ENCODE data around the gene CDK18. TPM values are rescaled to one million over a fixed set of nuclear protein-coding genes. Genes with fewer than 3 reads are reported as not detected.

Gene CDK18
- total RNA-seq, 4 donors from 2014 or later = 13.6 to 22.4 (median 16.9) TPM

DNA sequence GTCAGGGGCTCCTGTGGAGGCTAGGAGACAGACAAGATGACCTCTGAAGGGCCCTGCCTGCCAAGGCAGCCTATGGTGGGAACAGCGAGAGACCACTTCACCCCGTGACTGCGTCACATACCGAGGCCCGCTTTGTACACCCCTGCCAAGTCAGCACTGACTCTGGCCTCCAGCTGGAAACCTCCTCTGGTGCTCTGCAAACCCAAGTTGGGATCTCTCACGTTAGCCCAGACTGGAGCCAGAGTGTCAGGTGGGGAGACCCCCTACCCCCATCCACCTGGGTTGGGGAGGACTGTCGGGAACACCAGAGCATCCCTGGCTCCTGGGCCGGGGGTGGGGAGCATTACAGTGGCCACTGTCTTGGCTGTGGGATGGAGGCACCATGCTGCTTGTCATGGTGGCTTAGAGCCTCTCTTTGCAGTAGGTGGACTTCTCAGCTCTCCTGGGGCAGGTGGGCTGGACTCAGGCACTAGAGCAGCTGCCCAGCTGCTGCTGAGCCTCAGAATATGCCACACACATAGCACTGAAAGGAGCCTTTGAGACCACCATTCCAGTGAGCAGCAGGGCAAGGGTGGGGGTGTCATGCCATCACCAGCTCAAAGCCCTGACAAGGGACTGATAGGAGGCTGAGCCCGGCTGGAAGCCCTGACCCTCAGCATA, 77.0 kb downstream of the CDK18 start:
- no peak overlapping the region for H3K27ac ChIP-seq
- H3K9me3 ChIP-seq = no peaks in the 10 kb centered on the region
- H3K36me3 ChIP-seq = no peaks in the 10 kb centered on the region
- H3K4me3 ChIP-seq (replicated peaks in 1 of 3) = no peak overlapping the region
- WGBS, 2 donors = 92 to 95% methylated on average over 6 to 8 of the region's 9 CpGs
- TF ChIP-seq, protein P1, sequence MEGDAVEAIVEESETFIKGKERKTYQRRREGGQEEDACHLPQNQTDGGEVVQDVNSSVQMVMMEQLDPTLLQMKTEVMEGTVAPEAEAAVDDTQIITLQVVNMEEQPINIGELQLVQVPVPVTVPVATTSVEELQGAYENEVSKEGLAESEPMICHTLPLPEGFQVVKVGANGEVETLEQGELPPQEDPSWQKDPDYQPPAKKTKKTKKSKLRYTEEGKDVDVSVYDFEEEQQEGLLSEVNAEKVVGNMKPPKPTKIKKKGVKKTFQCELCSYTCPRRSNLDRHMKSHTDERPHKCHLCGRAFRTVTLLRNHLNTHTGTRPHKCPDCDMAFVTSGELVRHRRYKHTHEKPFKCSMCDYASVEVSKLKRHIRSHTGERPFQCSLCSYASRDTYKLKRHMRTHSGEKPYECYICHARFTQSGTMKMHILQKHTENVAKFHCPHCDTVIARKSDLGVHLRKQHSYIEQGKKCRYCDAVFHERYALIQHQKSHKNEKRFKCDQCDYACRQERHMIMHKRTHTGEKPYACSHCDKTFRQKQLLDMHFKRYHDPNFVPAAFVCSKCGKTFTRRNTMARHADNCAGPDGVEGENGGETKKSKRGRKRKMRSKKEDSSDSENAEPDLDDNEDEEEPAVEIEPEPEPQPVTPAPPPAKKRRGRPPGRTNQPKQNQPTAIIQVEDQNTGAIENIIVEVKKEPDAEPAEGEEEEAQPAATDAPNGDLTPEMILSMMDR (IDR thresholded peaks at IDR 0.05) = no peak
- TF ChIP-seq POLR2A (IDR thresholded peaks at IDR 0.05) = no peak
- H3K4me1 ChIP-seq = peaks cover 8 to 14% of the 10 kb centered on the region in 2 donors
- H3K27me3 ChIP-seq = no peaks in the 10 kb centered on the region
- intact Hi-C loops (cut with DNase I) = no loop called here
- DNase-seq = no peak

DNA sequence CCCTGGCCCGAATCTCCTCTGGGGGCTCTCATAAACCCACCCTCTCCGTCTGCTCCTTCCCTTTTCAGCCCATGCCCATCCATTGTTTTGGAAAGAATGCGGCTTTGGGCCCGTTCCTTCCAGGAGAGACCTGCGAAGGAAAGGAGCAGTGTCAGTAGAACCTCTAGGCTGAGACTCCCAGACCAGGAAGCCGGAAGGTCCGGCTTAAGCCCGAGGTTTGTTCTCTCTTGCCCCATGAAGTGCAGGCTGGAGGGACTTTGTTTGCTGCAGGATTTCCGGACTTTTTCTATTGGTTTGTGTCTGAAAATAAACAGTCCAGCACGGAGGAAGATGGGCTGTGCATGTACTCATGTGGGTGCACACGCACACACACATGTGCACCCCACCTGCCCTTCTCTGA, 77.6 kb downstream of the CDK18 start:
- no peaks in the 10 kb centered on the region for H3K9me3 ChIP-seq
- WGBS, 2 donors = 66 to 70% methylated on average over 11 of the region's 11 CpGs
- no peaks in the 10 kb centered on the region for H3K36me3 ChIP-seq
- intact Hi-C loops (cut with DNase I) = no loop called here
- peaks cover 8 to 14% of the 10 kb centered on the region in 2 donors for H3K4me1 ChIP-seq
- TF ChIP-seq, protein P1 (IDR thresholded peaks at IDR 0.05) = no peak
- no peak for TF ChIP-seq POLR2A (IDR thresholded peaks at IDR 0.05)
- peak overlapping the region in 1 of 3 donors; percentile 53 for H3K27ac ChIP-seq
- no peak overlapping the region for H3K4me3 ChIP-seq (replicated peaks in 1 of 3)
- no peak for DNase-seq
- H3K27me3 ChIP-seq = no peaks in the 10 kb centered on the region

Small RNA genes lying within 50 kb of the gene (small RNA-seq; reads per million reads assigned to genes)
- not detected for gene RNU2-19P

Other genes with a start within 250 kb of the CDK18 start
- gene NUAK2, start 182.9 kb upstream of the CDK18 start, total RNA-seq = 10 to 100 TPM; 16.8 to 41.0 (median 26.8) TPM
- 1 to 10 TPM; 1.1 to 2.0 (median 1.5) TPM for gene KLHDC8A, start 147.7 kb upstream of the CDK18 start, total RNA-seq
- 1 to 10 TPM in 3 of 4 donors, under 1 TPM in 1; 0.67 to 7.3 (median 6.0) TPM for gene LEMD1, start 82.6 kb upstream of the CDK18 start, total RNA-seq
- gene BLACAT1, start 48.6 kb upstream of the CDK18 start, total RNA-seq = 1 to 10 TPM; 2.3 to 4.2 (median 3.2) TPM
- gene ELK4, start 127.3 kb downstream of the CDK18 start, total RNA-seq = 10 to 100 TPM; 18.0 to 33.9 (median 28.4) TPM
- 1 to 10 TPM; 1.4 to 6.7 (median 2.6) TPM for gene SLC45A3, start 175.8 kb downstream of the CDK18 start, total RNA-seq
- gene NUCKS1, start 245.5 kb downstream of the CDK18 start, total RNA-seq = 100 to 1,000 TPM; 122 to 237 (median 177) TPM

Measured in thyroid gland (tissue), 4 donors.